Activated CD4-positive, alpha-beta T cell treated with anti-CD3 and anti-CD28 coated beads, Interleukin-10, Interleukin-2, amounts not matched to agents 100 ng/mL and 50 ng/mL, durations not matched to agents 16 hours and 8 hours (primary cell): ENCODE measurements around the gene TRIP10.

Source experiments
- DNase-seq: peaks from one replicate; pipeline ENCODE4 v3.0.0-alpha.2; 2020

The TRIP10 gene

GRCh38 chr19:6712692-6713670 is 26.5 kb upstream of the TRIP10 start:
- no peak for DNase-seq

GRCh38 chr19:6713773-6714692 is 25.4 kb upstream of the TRIP10 start:
- no peak for DNase-seq

- DNase-seq, result no peak
Measured at GRCh38 chr19:6714749-6715555, 24.5 kb upstream of the TRIP10 start.

GRCh38 chr19:6716610-6716970 is 22.9 kb upstream of the TRIP10 start:
- no peak for DNase-seq

GRCh38 chr19:6717036-6717435 is 22.4 kb upstream of the TRIP10 start:
- DNase-seq, result no peak

GRCh38 chr19:6717441-6717971 is 22.0 kb upstream of the TRIP10 start:
- no peak for DNase-seq

- no peak for DNase-seq
Measured at GRCh38 chr19:6718111-6718740, 21.3 kb upstream of the TRIP10 start.

GRCh38 chr19:6718741-6719539 is 20.5 kb upstream of the TRIP10 start:
- peak; percentile 31 for DNase-seq

- DNase-seq, result no peak
Measured at GRCh38 chr19:6719540-6719861, 20.0 kb upstream of the TRIP10 start.

GRCh38 chr19:6719992-6720368 is 19.5 kb upstream of the TRIP10 start:
- no peak for DNase-seq

GRCh38 chr19:6720369-6721137 is 18.9 kb upstream of the TRIP10 start, which contains the start of gene C3:
C3 (minus strand) TSS chr19:6720650; CDS start chr19:6720589, 61 bp downstream.
- no peak for DNase-seq

GRCh38 chr19:6721138-6721474 is 18.4 kb upstream of the TRIP10 start:
- no peak for DNase-seq

GRCh38 chr19:6721773-6722172 is 17.7 kb upstream of the TRIP10 start:
- no peak for DNase-seq

- DNase-seq, result no peak
Measured at GRCh38 chr19:6723108-6723618, 16.3 kb upstream of the TRIP10 start.

GRCh38 chr19:6723738-6724137 is 15.7 kb upstream of the TRIP10 start:
- no peak for DNase-seq

GRCh38 chr19:6724631-6725492 is 14.6 kb upstream of the TRIP10 start:
- no peak for DNase-seq

GRCh38 chr19:6725513-6726231 is 13.8 kb upstream of the TRIP10 start:
- DNase-seq, result no peak

GRCh38 chr19:6728346-6728745 is 11.1 kb upstream of the TRIP10 start:
- DNase-seq, result no peak
